A549 treated with AZD2906 at 1 μM for 4 hours (cell line): ENCODE results near the gene RAPGEF2. TPM values are rescaled to one million over a fixed set of nuclear protein-coding genes. Genes with fewer than 3 reads are reported as not detected.

Source experiments
- total RNA-seq: library from RNA; stranded (reverse); fragments of 200-300 nt; extraction: Qiagen RNA extraction; gene quantifications from 5 replicates; pipeline ENCODE4 v1.2.3, GENCODE V29; 2022

Gene RAPGEF2
- 9.1 to 16.3 TPM (median 12.7 TPM) in 5 replicates for total RNA-seq

GRCh38 chr4:159102622-159103383, at the start of gene RAPGEF2:
Gene RAPGEF2, plus strand, starts transcription at chr4:159103079. Its CDS starts 1,084 bp downstream, at chr4:159104163.

